ENCODE data around the gene SFTPD. TPM values are rescaled to one million over a fixed set of nuclear protein-coding genes. Genes with fewer than 3 reads are reported as not detected.
"Not testable (repeated sequence)": the region's sequence is repeated elsewhere in the genome, so short reads cannot be mapped to it uniquely, and the experiment has no call there.

SFTPD gene
- not detected for total RNA-seq

- Histone ChIP-seq H3K9me3 (peaks cover 0 to 13% of the 10 kb centered on the region in 2 donors), H3K27me3 (no peaks in the 10 kb centered on the region), H3K36me3 (no peaks in the 10 kb centered on the region), H3K4me3 (no peak within 1 kb of the TSS), H3K4me1 (no peaks in the 10 kb centered on the region), H3K27ac (no peak within 1 kb of the TSS)
- no peak for DNase-seq
- 56 to 72% methylated on average over 2 to 3 of the region's 3 CpGs for WGBS, 2 donors (ENCODE audit: low coverage in 1 of 2)
- intact Hi-C loops (cut with DNase I; ENCODE audit: low total_unique reads) = no loop called here
- in situ Hi-C loops (cut with MboI; ENCODE audit: low pct_ligation_motif_present in 1 of 4, low pct_unique_long_range_greater_than_20kb in 1 of 4, low sequenced_read_pairs in 3 of 4) = loop anchor here in 3 of 4 donors (25.0 kb wide), 1 partner anchor 387 kb away; the partner anchor contains the start of gene SFTPA2 (in 3 of the 3)
- TF ChIP-seq CTCF (IDR thresholded peaks at IDR 0.05) (no peak), EP300 (IDR thresholded peaks at IDR 0.05; ENCODE audit: low read depth) (no peak), POLR2A (IDR thresholded peaks at IDR 0.05) (no peak), POLR2AphosphoS5 (IDR thresholded peaks at IDR 0.05) (no peak)
These were observed at the start of gene SFTPD for GRCh38 chr10:79948976-79949722. SFTPD (minus strand) TSS chr10:79949105; CDS start chr10:79946659, 2,446 bp downstream.

- DNase-seq = no peak
These were observed 47.2 kb upstream of the SFTPD start for GRCh38 chr10:79995979-79996634.

GRCh38 chr10:79994556-79994955, 45.7 kb upstream of the SFTPD start:
- TF ChIP-seq CTCF (IDR thresholded peaks at IDR 0.05) (no peak), POLR2A (IDR thresholded peaks at IDR 0.05) (no peak), POLR2AphosphoS5 (IDR thresholded peaks at IDR 0.05) (no peak), EP300 (IDR thresholded peaks at IDR 0.05; ENCODE audit: low read depth) (no peak)
- intact Hi-C loops (cut with DNase I; ENCODE audit: low total_unique reads) (loop anchor here (10.0 kb wide), 1 partner anchor 970 kb away; no protein-coding TSS in a partner anchor), in situ Hi-C loops (cut with MboI; ENCODE audit: low pct_ligation_motif_present in 1 of 4, low pct_unique_long_range_greater_than_20kb in 1 of 4, low sequenced_read_pairs in 3 of 4) (no loop called here)
- no peak for DNase-seq
- Histone ChIP-seq H3K27ac (no peak overlapping the region), H3K4me3 (no peak overlapping the region), H3K36me3 (no peaks in the 10 kb centered on the region), H3K27me3 (no peaks in the 10 kb centered on the region), H3K9me3 (peaks cover 0 to 13% of the 10 kb centered on the region in 2 donors), H3K4me1 (no peaks in the 10 kb centered on the region)
- WGBS, 2 donors (ENCODE audit: low coverage in 1 of 2) = 66 to 82% methylated on average over 5 of the region's 5 CpGs

More at GRCh38 chr10:79995979-79996634, 47.2 kb upstream of the SFTPD start:
- H3K27ac ChIP-seq = no peak overlapping the region
- intact Hi-C loops (cut with DNase I; ENCODE audit: low total_unique reads) (loop anchor here (10.0 kb wide), 1 partner anchor 969 kb away; no protein-coding TSS in a partner anchor), in situ Hi-C loops (cut with MboI; ENCODE audit: low pct_ligation_motif_present in 1 of 4, low pct_unique_long_range_greater_than_20kb in 1 of 4, low sequenced_read_pairs in 3 of 4) (no loop called here)
- TF ChIP-seq POLR2AphosphoS5 (IDR thresholded peaks at IDR 0.05) (no peak), EP300 (IDR thresholded peaks at IDR 0.05; ENCODE audit: low read depth) (no peak), CTCF (IDR thresholded peaks at IDR 0.05) (no peak), POLR2A (IDR thresholded peaks at IDR 0.05) (no peak)
- H3K27me3 ChIP-seq = no peaks in the 10 kb centered on the region
- H3K4me1 ChIP-seq = no peaks in the 10 kb centered on the region
- no peaks in the 10 kb centered on the region for H3K36me3 ChIP-seq
- H3K9me3 ChIP-seq = no peaks in the 10 kb centered on the region
- no peak overlapping the region for H3K4me3 ChIP-seq
- 60% methylated on average over 1 of the region's 1 CpG; no CpG with 5 or more reads in 1 of the 2 donors for WGBS, 2 donors (ENCODE audit: low coverage in 1 of 2)

- H3K27ac ChIP-seq; H3K36me3 ChIP-seq; H3K4me1 ChIP-seq; in situ Hi-C loops (cut with MboI; ENCODE audit: low pct_ligation_motif_present in 1 of 4, low pct_unique_long_range_greater_than_20kb in 1 of 4, low sequenced_read_pairs in 3 of 4); H3K4me3 ChIP-seq; DNase-seq; intact Hi-C loops (cut with DNase I; ENCODE audit: low total_unique reads): not testable (repeated sequence)
- WGBS, 2 donors (ENCODE audit: low coverage in 1 of 2) = 70 to 74% methylated on average over 2 of the region's 2 CpGs
- peaks cover 0 to 13% of the 10 kb centered on the region in 2 donors for H3K9me3 ChIP-seq
- peaks cover 25% of the 10 kb centered on the region for H3K27me3 ChIP-seq
These were observed 39.3 kb upstream of the SFTPD start for GRCh38 chr10:79988199-79988598.

GRCh38 chr10:79986661-79987060, 37.8 kb upstream of the SFTPD start:
- Histone ChIP-seq H3K27me3 (peaks cover 40% of the 10 kb centered on the region), H3K9me3 (peaks cover 0 to 13% of the 10 kb centered on the region in 2 donors), H3K4me1 (peaks cover 0 to 16% (median 7%) of the 10 kb centered on the region in 4 donors)
- DNase-seq; H3K27ac ChIP-seq; H3K36me3 ChIP-seq; intact Hi-C loops (cut with DNase I; ENCODE audit: low total_unique reads); H3K4me3 ChIP-seq; in situ Hi-C loops (cut with MboI; ENCODE audit: low pct_ligation_motif_present in 1 of 4, low pct_unique_long_range_greater_than_20kb in 1 of 4, low sequenced_read_pairs in 3 of 4): not testable (repeated sequence)
- WGBS, 2 donors (ENCODE audit: low coverage in 1 of 2) = 67 to 72% methylated on average over 2 of the region's 2 CpGs
